ENCODE measurements around the gene TNP1. TPM values are rescaled to one million over a fixed set of nuclear protein-coding genes. Genes with fewer than 3 reads are reported as not detected.

TNP1 gene
- total RNA-seq, 4 donors from 2014 or later = not detected

DNA sequence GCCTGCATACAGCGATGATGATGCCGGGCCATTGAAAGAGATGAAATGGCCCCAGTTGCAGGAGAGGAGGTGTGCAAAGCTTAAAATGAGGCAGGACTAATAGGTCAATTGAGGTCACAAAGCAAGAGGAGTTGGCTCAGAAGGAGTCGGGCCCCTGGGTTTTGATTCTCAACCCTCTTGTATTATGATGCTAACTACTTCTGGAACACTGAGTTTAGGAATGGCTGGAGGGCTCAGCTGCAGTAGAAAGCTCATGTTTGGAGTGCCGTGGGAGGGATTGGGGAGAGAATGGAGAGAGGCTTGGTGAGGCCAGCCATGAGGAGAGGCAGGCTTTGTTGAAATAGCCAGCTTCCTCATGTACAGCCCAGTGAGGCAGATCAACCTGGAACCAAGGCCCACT, 4.8 kb downstream of the TNP1 start:
- 95% methylated on average over 4 of the region's 4 CpGs for WGBS
- H3K27ac ChIP-seq = no peak overlapping the region
- DNase-seq (ENCODE audit: low spot score in 2 of 2) = no peak

GRCh38 chr2:216851486-216852090, 8.3 kb downstream of the TNP1 start:
- no peak overlapping the region for H3K4me3 ChIP-seq
- no peak for DNase-seq (ENCODE audit: low spot score in 2 of 2)
- H3K36me3 ChIP-seq = no peaks in the 10 kb centered on the region
- H3K9me3 ChIP-seq = no peaks in the 10 kb centered on the region
- WGBS = 67% methylated on average over 1 of the region's 1 CpG
- TF ChIP-seq CTCF (IDR thresholded peaks at IDR 0.05) (no peak), POLR2AphosphoS5 (IDR thresholded peaks at IDR 0.05) (no peak), POLR2A (IDR thresholded peaks at IDR 0.05) (no peak), EP300 (IDR thresholded peaks at IDR 0.05) (no peak)
- peaks cover 18% of the 10 kb centered on the region for H3K4me1 ChIP-seq
- H3K27ac ChIP-seq = no peak overlapping the region
- H3K27me3 ChIP-seq = no peaks in the 10 kb centered on the region

More for the DNA sequence above, 4.8 kb downstream of the TNP1 start:
- Histone ChIP-seq H3K4me3 (no peak overlapping the region), H3K9me3 (no peaks in the 10 kb centered on the region), H3K36me3 (no peaks in the 10 kb centered on the region), H3K27me3 (no peaks in the 10 kb centered on the region), H3K4me1 (peaks cover 10% of the 10 kb centered on the region)
- TF ChIP-seq CTCF (IDR thresholded peaks at IDR 0.05) (no peak), POLR2AphosphoS5 (IDR thresholded peaks at IDR 0.05) (no peak), EP300 (IDR thresholded peaks at IDR 0.05) (no peak), POLR2A (IDR thresholded peaks at IDR 0.05) (no peak)

DNA sequence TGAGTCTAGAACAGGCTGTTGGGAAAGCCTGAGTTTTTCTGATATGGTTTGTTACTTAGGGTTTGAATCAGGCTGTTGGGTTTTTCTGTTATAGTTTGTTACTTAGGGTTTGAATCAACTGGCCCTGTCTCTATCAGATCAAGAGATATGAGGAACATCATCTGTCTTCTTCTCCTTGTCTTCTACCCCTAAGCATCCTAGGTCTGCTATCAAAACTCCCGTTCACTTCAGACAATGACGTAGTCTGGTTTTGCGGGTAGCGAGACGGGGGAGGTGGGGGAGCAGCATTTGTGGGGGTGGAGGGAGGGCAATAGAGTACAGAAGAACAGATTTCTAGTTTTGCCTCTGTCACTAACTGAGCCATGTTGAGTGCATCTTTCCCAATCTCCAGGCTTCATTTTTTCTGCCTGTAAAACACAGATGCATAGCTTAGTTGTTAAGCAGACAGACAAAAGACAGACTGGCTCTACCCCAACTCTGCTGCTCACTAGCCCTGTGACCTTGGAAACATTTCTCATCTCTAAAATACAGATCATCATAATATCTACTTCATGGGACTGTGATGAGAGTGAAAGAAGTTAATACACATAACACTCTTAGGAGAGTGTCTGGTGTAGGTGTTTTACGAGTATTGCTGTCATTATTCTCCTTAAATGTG, 9.1 kb downstream of the TNP1 start:
- 78% methylated on average over 6 of the region's 6 CpGs for WGBS
- no peak overlapping the region for H3K4me3 ChIP-seq

GRCh38 chr2:216849987-216850386, 9.9 kb downstream of the TNP1 start:
- Histone ChIP-seq H3K27me3 (no peaks in the 10 kb centered on the region), H3K27ac (no peak overlapping the region), H3K4me1 (peaks cover 18% of the 10 kb centered on the region), H3K9me3 (no peaks in the 10 kb centered on the region), H3K36me3 (no peaks in the 10 kb centered on the region), H3K4me3 (no peak overlapping the region)
- DNase-seq (ENCODE audit: low spot score in 2 of 2) = no peak
- no peak for TF ChIP-seq POLR2AphosphoS5 (IDR thresholded peaks at IDR 0.05)
- TF ChIP-seq EP300 (IDR thresholded peaks at IDR 0.05) = no peak
- no peak for TF ChIP-seq CTCF (IDR thresholded peaks at IDR 0.05)
- TF ChIP-seq POLR2A (IDR thresholded peaks at IDR 0.05) = no peak
- whole genome bisulfite sequencing = 24% methylated on average over 10 of the region's 10 CpGs

More for the DNA sequence above, 9.1 kb downstream of the TNP1 start:
- Histone ChIP-seq H3K9me3 (no peaks in the 10 kb centered on the region), H3K4me1 (peaks cover 18% of the 10 kb centered on the region), H3K36me3 (no peaks in the 10 kb centered on the region), H3K27ac (no peak overlapping the region), H3K27me3 (no peaks in the 10 kb centered on the region)
- no peak for DNase-seq (ENCODE audit: low spot score in 2 of 2)
- no peak for TF ChIP-seq POLR2A (IDR thresholded peaks at IDR 0.05)
- no peak for TF ChIP-seq POLR2AphosphoS5 (IDR thresholded peaks at IDR 0.05)
- TF ChIP-seq CTCF (IDR thresholded peaks at IDR 0.05) = no peak
- TF ChIP-seq EP300 (IDR thresholded peaks at IDR 0.05) = no peak

DNA sequence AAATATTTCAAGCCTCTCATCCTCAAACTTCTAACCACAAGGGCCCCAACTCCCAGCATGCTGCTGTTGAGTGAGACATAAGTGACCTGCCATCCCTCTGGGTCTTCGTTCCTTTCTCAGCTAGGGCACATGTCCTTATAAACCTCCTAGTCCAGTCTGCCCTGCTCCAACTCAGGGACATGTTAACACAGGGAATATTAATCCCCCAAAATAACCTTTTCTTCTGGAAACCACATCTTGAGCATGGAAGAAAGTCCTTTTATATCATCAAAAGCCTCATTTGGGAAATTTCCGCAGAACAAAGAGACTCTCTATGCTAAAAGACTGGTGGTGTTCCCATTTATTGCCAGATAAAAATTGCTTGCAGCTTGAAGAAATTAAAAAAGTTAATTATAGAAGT, 14.4 kb downstream of the TNP1 start:
- DNase-seq (ENCODE audit: low spot score in 2 of 2) = no peak
- Histone ChIP-seq H3K36me3 (no peaks in the 10 kb centered on the region), H3K27ac (no peak overlapping the region), H3K4me3 (no peak overlapping the region), H3K4me1 (peaks cover 19% of the 10 kb centered on the region), H3K9me3 (no peaks in the 10 kb centered on the region), H3K27me3 (peaks cover 3% of the 10 kb centered on the region)
- WGBS = 63% methylated on average over 2 of the region's 2 CpGs
- no peak for TF ChIP-seq EP300 (IDR thresholded peaks at IDR 0.05)
- TF ChIP-seq POLR2A (IDR thresholded peaks at IDR 0.05) = no peak

Data from suprapubic skin (tissue), 4 donors.